Activated CD4-positive, alpha-beta T cell treated with anti-CD3 and anti-CD28 coated beads, Interleukin-2, amount 10 ng/mL, durations not matched to agents 7 days and 5 days (primary cell): ENCODE measurements around the gene PTPRN2. TPM values are rescaled to one million over a fixed set of nuclear protein-coding genes. Genes with fewer than 3 reads are reported as not detected.
"Not testable (repeated sequence)": the region's sequence is repeated elsewhere in the genome, so short reads cannot be mapped to it uniquely, and the experiment has no call there.

Source experiments
- CTCF ChIA-PET: fragments of 350-600 bp; sonication (Branson Sonifier 250); formaldehyde crosslinking; loops from one replicate; lab custom pipeline; 2021; ENCODE audit warnings: antibody characterized with exemption; lab: Charles Lee
- POLR2A ChIA-PET: fragments of 350-600 bp; sonication (Branson Sonifier 250); formaldehyde crosslinking; loops from one replicate; lab custom pipeline; 2021; ENCODE audit warnings: antibody characterized with exemption; lab: Charles Lee
- DNase-seq: peaks from one replicate; pipeline ENCODE4 v3.0.0-alpha.2; 2020
- H3K27ac Mint-ChIP-seq: one replicate; pipeline ENCODE4 v1.8.0; 2021; ENCODE audit warnings: mild to moderate bottlenecking, moderate library complexity, mixed read lengths
- H3K27me3 Mint-ChIP-seq: one replicate; pipeline ENCODE4 v1.8.0; 2021; ENCODE audit warnings: mixed read lengths
- H3K36me3 Mint-ChIP-seq: one replicate; pipeline ENCODE4 v1.8.0; 2021; ENCODE audit warnings: low read depth, mixed read lengths
- H3K4me1 Mint-ChIP-seq: one replicate; pipeline ENCODE4 v1.8.0; 2021; ENCODE audit warnings: mixed read lengths
- H3K4me3 Mint-ChIP-seq: one replicate; pipeline ENCODE4 v1.8.0; 2021; ENCODE audit warnings: mild to moderate bottlenecking, moderate library complexity, mixed read lengths
- H3K9me3 Mint-ChIP-seq: one replicate; pipeline ENCODE4 v1.8.0; 2021; ENCODE audit warnings: mixed read lengths
- total RNA-seq, 2 experiments: library from RNA; stranded (reverse); gene quantifications; one replicate each; pipeline ENCODE4 v1.2.3, GENCODE V29; 2021

PTPRN2 gene
- total RNA-seq, 2 experiments from 2014 or later = 2.6 to 2.7 TPM

- POLR2A ChIA-PET = no interaction called here
- CTCF ChIA-PET = no interaction called here
- Mint-ChIP-seq H3K9me3 (peaks cover 9% of the 10 kb centered on the region), H3K4me1 (no peaks in the 10 kb centered on the region), H3K27me3 (no peaks in the 10 kb centered on the region), H3K27ac (no peak overlapping the region), H3K4me3 (no peak overlapping the region), H3K36me3 (no peaks in the 10 kb centered on the region)
- DNase-seq = no peak
Measured at GRCh38 chr7:158518980-158519632, 68.5 kb downstream of the PTPRN2 start.

- ChIA-PET CTCF (no interaction called here), POLR2A (no interaction called here)
- DNase-seq = no peak
- H3K4me3 Mint-ChIP-seq = no peak overlapping the region
- H3K27me3 Mint-ChIP-seq = no peaks in the 10 kb centered on the region
- H3K9me3 Mint-ChIP-seq = peaks cover 5% of the 10 kb centered on the region
- no peaks in the 10 kb centered on the region for H3K36me3 Mint-ChIP-seq
- no peaks in the 10 kb centered on the region for H3K4me1 Mint-ChIP-seq
- no peak overlapping the region for H3K27ac Mint-ChIP-seq
Measured at GRCh38 chr7:158517571-158517970, 70.1 kb downstream of the PTPRN2 start.

GRCh38 chr7:158517072-158517471, 70.6 kb downstream of the PTPRN2 start:
- no peaks in the 10 kb centered on the region for H3K27me3 Mint-ChIP-seq

GRCh38 chr7:158516524-158516923, 71.1 kb downstream of the PTPRN2 start:
- H3K27me3 Mint-ChIP-seq = no peaks in the 10 kb centered on the region
- H3K27ac Mint-ChIP-seq = no peak overlapping the region
- H3K9me3 Mint-ChIP-seq = peaks cover 8% of the 10 kb centered on the region
- no peaks in the 10 kb centered on the region for H3K36me3 Mint-ChIP-seq
- no peaks in the 10 kb centered on the region for H3K4me1 Mint-ChIP-seq
- POLR2A ChIA-PET = no interaction called here
- no peak for DNase-seq
- H3K4me3 Mint-ChIP-seq = no peak overlapping the region
- CTCF ChIA-PET = no interaction called here

More at GRCh38 chr7:158517072-158517471, 70.6 kb downstream of the PTPRN2 start:
- ChIA-PET POLR2A (no interaction called here), CTCF (no interaction called here)
- H3K4me1 Mint-ChIP-seq = no peaks in the 10 kb centered on the region
- H3K9me3 Mint-ChIP-seq = peaks cover 4% of the 10 kb centered on the region
- no peak overlapping the region for H3K4me3 Mint-ChIP-seq
- no peaks in the 10 kb centered on the region for H3K36me3 Mint-ChIP-seq
- H3K27ac Mint-ChIP-seq = no peak overlapping the region
- DNase-seq = no peak

GRCh38 chr7:158512869-158513268, 74.8 kb downstream of the PTPRN2 start:
- no peak overlapping the region for H3K4me3 Mint-ChIP-seq
- H3K4me1 Mint-ChIP-seq = no peaks in the 10 kb centered on the region
- no peaks in the 10 kb centered on the region for H3K27me3 Mint-ChIP-seq
- DNase-seq = no peak
- ChIA-PET POLR2A (no interaction called here), CTCF (no interaction called here)
- H3K36me3 Mint-ChIP-seq = no peaks in the 10 kb centered on the region
- peaks cover 8% of the 10 kb centered on the region for H3K9me3 Mint-ChIP-seq
- no peak overlapping the region for H3K27ac Mint-ChIP-seq

- Mint-ChIP-seq H3K9me3 (peaks cover 9% of the 10 kb centered on the region), H3K4me3 (no peak overlapping the region), H3K36me3 (no peaks in the 10 kb centered on the region), H3K27me3 (no peaks in the 10 kb centered on the region), H3K27ac (no peak overlapping the region), H3K4me1 (no peaks in the 10 kb centered on the region)
- DNase-seq = no peak
- POLR2A ChIA-PET = no interaction called here
- CTCF ChIA-PET = no interaction called here
Measured at GRCh38 chr7:158512042-158512441, 75.6 kb downstream of the PTPRN2 start.

- H3K9me3 Mint-ChIP-seq = peaks cover 9% of the 10 kb centered on the region
- no peak for DNase-seq
Measured at GRCh38 chr7:158508802-158509385, 78.7 kb downstream of the PTPRN2 start.

GRCh38 chr7:158508321-158508720, 79.3 kb downstream of the PTPRN2 start:
- POLR2A ChIA-PET, H3K4me3 Mint-ChIP-seq, H3K4me1 Mint-ChIP-seq, DNase-seq, H3K27me3 Mint-ChIP-seq, H3K36me3 Mint-ChIP-seq, H3K27ac Mint-ChIP-seq, H3K9me3 Mint-ChIP-seq: not testable (repeated sequence)
- CTCF ChIA-PET = interaction anchor here (0.8 kb wide), 1 partner anchor 9 kb away, joined by 3 read pairs; no protein-coding TSS in a partner anchor

More at GRCh38 chr7:158508802-158509385, 78.7 kb downstream of the PTPRN2 start:
- Mint-ChIP-seq H3K27ac (no peak overlapping the region), H3K4me1 (no peaks in the 10 kb centered on the region), H3K27me3 (no peaks in the 10 kb centered on the region), H3K4me3 (no peak overlapping the region), H3K36me3 (no peaks in the 10 kb centered on the region)
- ChIA-PET POLR2A (no interaction called here), CTCF (interaction anchor here (0.8 kb wide), 1 partner anchor 9 kb away, joined by 3 read pairs; no protein-coding TSS in a partner anchor)

- Mint-ChIP-seq H3K27me3 (no peaks in the 10 kb centered on the region), H3K9me3 (peaks cover 9% of the 10 kb centered on the region), H3K27ac (no peak overlapping the region), H3K4me3 (no peak overlapping the region), H3K4me1 (no peaks in the 10 kb centered on the region), H3K36me3 (no peaks in the 10 kb centered on the region)
- no peak for DNase-seq
- CTCF ChIA-PET = no interaction called here
- POLR2A ChIA-PET = no interaction called here
Measured at GRCh38 chr7:158507917-158508316, 79.7 kb downstream of the PTPRN2 start.

- H3K36me3 Mint-ChIP-seq, POLR2A ChIA-PET, H3K9me3 Mint-ChIP-seq, H3K27me3 Mint-ChIP-seq, DNase-seq, CTCF ChIA-PET, H3K27ac Mint-ChIP-seq, H3K4me1 Mint-ChIP-seq, H3K4me3 Mint-ChIP-seq: not testable (repeated sequence)
Measured at GRCh38 chr7:158507175-158507574, 80.4 kb downstream of the PTPRN2 start.

GRCh38 chr7:158506626-158507025, 81.0 kb downstream of the PTPRN2 start:
- no peaks in the 10 kb centered on the region for H3K4me1 Mint-ChIP-seq
- POLR2A ChIA-PET = no interaction called here
- H3K36me3 Mint-ChIP-seq = no peaks in the 10 kb centered on the region
- no peak overlapping the region for H3K27ac Mint-ChIP-seq
- CTCF ChIA-PET = no interaction called here
- H3K4me3 Mint-ChIP-seq = no peak overlapping the region
- no peaks in the 10 kb centered on the region for H3K27me3 Mint-ChIP-seq
- DNase-seq = no peak
- H3K9me3 Mint-ChIP-seq = peaks cover 5% of the 10 kb centered on the region

- Mint-ChIP-seq H3K4me3 (no peak overlapping the region), H3K9me3 (peaks cover 3% of the 10 kb centered on the region), H3K27me3 (no peaks in the 10 kb centered on the region), H3K36me3 (no peaks in the 10 kb centered on the region), H3K27ac (no peak overlapping the region), H3K4me1 (no peaks in the 10 kb centered on the region)
- POLR2A ChIA-PET = no interaction called here
- no peak for DNase-seq
- CTCF ChIA-PET = no interaction called here
Measured at GRCh38 chr7:158505683-158506082, 81.9 kb downstream of the PTPRN2 start.

- ChIA-PET CTCF (no interaction called here), POLR2A (no interaction called here)
- H3K36me3 Mint-ChIP-seq = no peaks in the 10 kb centered on the region
- no peak overlapping the region for H3K4me3 Mint-ChIP-seq
- H3K4me1 Mint-ChIP-seq = no peaks in the 10 kb centered on the region
- DNase-seq = no peak
- no peak overlapping the region for H3K27ac Mint-ChIP-seq
- no peaks in the 10 kb centered on the region for H3K9me3 Mint-ChIP-seq
- H3K27me3 Mint-ChIP-seq = no peaks in the 10 kb centered on the region
Measured at GRCh38 chr7:158502068-158502750, 85.4 kb downstream of the PTPRN2 start.
